ENCODE measurements around the gene MAFF.

Gene MAFF

DNA sequence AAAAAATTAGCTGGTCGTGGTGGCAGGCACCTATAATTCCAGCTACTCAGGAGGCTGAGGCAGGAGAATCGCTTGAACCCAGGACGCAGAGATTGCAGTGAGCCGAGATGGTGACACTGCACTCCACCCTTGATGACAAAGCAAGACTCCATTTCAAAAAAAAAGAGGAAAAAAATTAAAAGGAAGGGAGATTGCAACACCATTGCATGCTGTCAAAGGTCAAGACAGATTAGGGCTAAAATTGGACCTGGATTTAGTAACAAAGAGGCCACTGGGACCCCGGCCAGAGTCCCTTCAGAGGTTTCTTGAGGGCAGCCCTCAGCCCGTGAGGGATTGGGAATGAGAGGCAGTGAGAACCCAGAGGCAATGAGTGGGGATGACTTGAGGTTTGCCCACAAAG lies 8.2 kb upstream of the MAFF start:
- in situ Hi-C loops (cut with HindIII; ENCODE audit: low sequenced_read_pairs), result no loop called here
- no peak for DNase-seq (ENCODE audit: low read depth)
- TF ChIP-seq, protein P1, sequence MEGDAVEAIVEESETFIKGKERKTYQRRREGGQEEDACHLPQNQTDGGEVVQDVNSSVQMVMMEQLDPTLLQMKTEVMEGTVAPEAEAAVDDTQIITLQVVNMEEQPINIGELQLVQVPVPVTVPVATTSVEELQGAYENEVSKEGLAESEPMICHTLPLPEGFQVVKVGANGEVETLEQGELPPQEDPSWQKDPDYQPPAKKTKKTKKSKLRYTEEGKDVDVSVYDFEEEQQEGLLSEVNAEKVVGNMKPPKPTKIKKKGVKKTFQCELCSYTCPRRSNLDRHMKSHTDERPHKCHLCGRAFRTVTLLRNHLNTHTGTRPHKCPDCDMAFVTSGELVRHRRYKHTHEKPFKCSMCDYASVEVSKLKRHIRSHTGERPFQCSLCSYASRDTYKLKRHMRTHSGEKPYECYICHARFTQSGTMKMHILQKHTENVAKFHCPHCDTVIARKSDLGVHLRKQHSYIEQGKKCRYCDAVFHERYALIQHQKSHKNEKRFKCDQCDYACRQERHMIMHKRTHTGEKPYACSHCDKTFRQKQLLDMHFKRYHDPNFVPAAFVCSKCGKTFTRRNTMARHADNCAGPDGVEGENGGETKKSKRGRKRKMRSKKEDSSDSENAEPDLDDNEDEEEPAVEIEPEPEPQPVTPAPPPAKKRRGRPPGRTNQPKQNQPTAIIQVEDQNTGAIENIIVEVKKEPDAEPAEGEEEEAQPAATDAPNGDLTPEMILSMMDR (IDR thresholded peaks at IDR 0.05; ENCODE audit: low read depth, low read length, missing control alignments), result no peak
- H3K4me3 ChIP-seq (ENCODE audit: low read depth, low read length), result no peak overlapping the region

- no peak overlapping the region for H3K4me3 ChIP-seq (ENCODE audit: low read depth, low read length)
- no peak for DNase-seq (ENCODE audit: low read depth)
- in situ Hi-C loops (cut with HindIII; ENCODE audit: low sequenced_read_pairs), result no loop called here
- TF ChIP-seq, protein P1 (IDR thresholded peaks at IDR 0.05; ENCODE audit: low read depth, low read length, missing control alignments), result no peak
These were observed 4.9 kb upstream of the MAFF start for GRCh38 chr22:38196791-38197419.

GRCh38 chr22:38199826-38200559 lies 1.8 kb upstream of the MAFF start:
- H3K4me3 ChIP-seq (ENCODE audit: low read depth, low read length), result no peak overlapping the region
- TF ChIP-seq, protein P1 (IDR thresholded peaks at IDR 0.05; ENCODE audit: low read depth, low read length, missing control alignments), result no peak
- DNase-seq (ENCODE audit: low read depth), result no peak
- in situ Hi-C loops (cut with HindIII; ENCODE audit: low sequenced_read_pairs), result no loop called here

DNA sequence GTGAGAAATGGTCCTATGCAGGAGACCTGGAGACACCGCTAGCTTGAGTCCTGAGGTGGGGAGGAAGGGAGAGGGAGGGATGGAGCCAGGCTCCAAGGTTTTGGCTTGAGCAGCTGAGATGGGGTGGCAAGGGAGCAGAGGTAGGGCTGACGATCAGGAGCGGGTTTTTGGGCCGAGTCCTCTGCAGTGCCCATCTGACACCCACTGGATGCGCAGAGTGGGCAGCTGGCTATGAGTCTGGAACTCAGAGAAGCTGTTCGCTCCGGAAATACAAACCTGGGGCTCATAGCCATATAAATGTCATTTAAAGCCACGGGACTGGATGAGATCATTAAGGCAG lies 453 bp upstream of the MAFF start:
- no peak for DNase-seq (ENCODE audit: low read depth)
- H3K4me3 ChIP-seq (ENCODE audit: low read depth, low read length), result peak overlapping the region; percentile 32
- in situ Hi-C loops (cut with HindIII; ENCODE audit: low sequenced_read_pairs), result no loop called here
- TF ChIP-seq, protein P1 (IDR thresholded peaks at IDR 0.05; ENCODE audit: low read depth, low read length, missing control alignments), result no peak

GRCh38 chr22:38202437-38203089 lies 769 bp downstream of the MAFF start:
- in situ Hi-C loops (cut with HindIII; ENCODE audit: low sequenced_read_pairs), result no loop called here
- peak; percentile 79 for DNase-seq (ENCODE audit: low read depth)

DNA sequence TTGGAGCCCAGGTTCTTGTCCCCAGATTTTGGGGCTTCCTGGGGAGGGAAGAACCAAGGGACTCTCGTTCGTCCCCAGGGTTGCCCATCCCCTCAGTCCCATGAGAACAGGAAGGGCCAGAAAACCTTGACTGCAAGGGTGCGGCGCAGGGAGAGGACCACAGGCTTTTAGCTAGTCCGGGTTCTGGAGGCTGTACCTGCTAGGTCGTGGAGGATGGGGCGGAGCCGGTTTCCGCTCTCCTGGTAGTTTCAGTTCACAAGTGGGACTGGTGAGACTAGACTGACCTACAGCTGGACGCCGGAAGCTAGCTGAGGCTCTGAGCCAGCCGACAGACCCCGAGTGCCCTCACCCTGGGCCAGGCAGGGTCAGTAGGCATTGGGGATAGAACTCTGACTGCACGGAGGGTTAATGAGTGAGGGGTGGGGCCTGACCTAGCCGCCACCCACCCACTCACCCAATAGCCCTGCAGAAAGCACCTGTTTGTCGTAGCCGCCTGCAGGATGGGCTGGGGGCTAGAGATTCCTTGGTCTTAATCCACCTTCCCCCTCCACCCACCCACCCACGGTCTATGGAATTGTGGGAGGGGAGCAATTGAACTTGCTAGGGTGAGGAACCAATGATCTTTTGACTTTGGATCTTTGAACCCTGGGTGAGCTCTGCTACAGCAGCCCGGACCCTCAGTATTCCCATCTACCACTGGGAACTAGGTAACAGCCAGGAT lies 1.5 kb downstream of the MAFF start:
- peak overlapping the region; percentile 82 for H3K4me3 ChIP-seq (ENCODE audit: low read depth, low read length)
- in situ Hi-C loops (cut with HindIII; ENCODE audit: low sequenced_read_pairs), result no loop called here
- DNase-seq (ENCODE audit: low read depth), result no peak
- TF ChIP-seq, protein P1 (IDR thresholded peaks at IDR 0.05; ENCODE audit: low read depth, low read length, missing control alignments), result no peak

More at GRCh38 chr22:38202437-38203089, 769 bp downstream of the MAFF start:
- peak overlapping the region; percentile 82 for H3K4me3 ChIP-seq (ENCODE audit: low read depth, low read length)
- TF ChIP-seq, protein P1 (IDR thresholded peaks at IDR 0.05; ENCODE audit: low read depth, low read length, missing control alignments), result no peak

Measured in astrocyte of the cerebellum (primary cell).